SK-N-SH (cell line): ENCODE data around the gene DNAH11. TPM values are rescaled to one million over a fixed set of nuclear protein-coding genes. Genes with fewer than 3 reads are reported as not detected.
"Not testable (repeated sequence)": the region's sequence is repeated elsewhere in the genome, so short reads cannot be mapped to it uniquely, and the experiment has no call there.

Experiments
- CTCF ChIA-PET: fragments of 300-600, 350-600 bp; formaldehyde crosslinking; extraction: SDS; loops from one replicate; lab custom pipeline; 2021; lab: Yijun Ruan, JAX
- POLR2A ChIA-PET: fragments of 350-600 bp; sonication (Branson Sonifier 250); formaldehyde crosslinking; extraction: SDS; loops from one replicate; lab custom pipeline; 2020; ENCODE audit warnings: antibody characterized with exemption, inconsistent platforms; lab: Yijun Ruan, JAX
- DNase-seq: peaks from one replicate; pipeline ENCODE4 v3.0.0; 2012
- H2AFZ ChIP-seq: fragments of 200-600 bp; sonication (generic); 2 replicates; pipeline ENCODE4 v1.8.1; 2016; ENCODE audit warnings: antibody characterized with exemption, mild to moderate bottlenecking, low read depth
- H3F3A ChIP-seq: fragments of 200-600 bp; sonication (generic); replicated peaks from 2 replicates; pipeline ENCODE3; 2016; ENCODE audit warnings: antibody characterized with exemption, mild to moderate bottlenecking; ENCODE audit not compliant: insufficient read depth
- H3K27ac ChIP-seq, 2 experiments: fragments of 200-500 bp in 1 of 2; fragments of 200-600 bp in 1 of 2; sonication (Bioruptor generic) in 1 of 2; sonication (generic), shearing (Covaris generic) in 1 of 2; 2 replicates each; pipeline versions ENCODE4 v1.5.1 to v1.6.1; 2014 to 2016; ENCODE audit warnings: low read depth in 2 of 2, inconsistent platforms in 1 of 2, low read length in 1 of 2, mild to moderate bottlenecking in 1 of 2, mixed read lengths in 1 of 2
- H3K27me3 ChIP-seq: fragments of 200-600 bp; sonication (generic), shearing (Covaris generic); 2 replicates; pipeline ENCODE4 v1.6.1; 2016; ENCODE audit warnings: mixed run types; ENCODE audit not compliant: insufficient read depth
- H3K36me3 ChIP-seq, 2 experiments: fragments of 200-500 bp in 1 of 2; fragments of 200-600 bp in 1 of 2; sonication (Bioruptor generic) in 1 of 2; sonication (generic) in 1 of 2; replicated peaks in 1 of 2; 2 replicates each; pipeline versions ENCODE3 to v1.5.1; 2014 to 2016; ENCODE audit warnings: low read length in 1 of 2, mild to moderate bottlenecking in 1 of 2; ENCODE audit not compliant: insufficient read depth in 2 of 2, control insufficient read depth in 1 of 2
- H3K4me1 ChIP-seq, 2 experiments: fragments of 200-500 bp in 1 of 2; fragments of 200-600 bp in 1 of 2; sonication (Bioruptor generic) in 1 of 2; sonication (generic), shearing (Covaris generic) in 1 of 2; 2 replicates each; pipeline versions ENCODE4 v1.5.1 to v1.6.1; 2014 to 2016; ENCODE audit warnings: low read depth in 1 of 2, low read length in 1 of 2, mixed run types in 1 of 2; ENCODE audit not compliant: insufficient read depth in 2 of 2, control insufficient read depth in 1 of 2
- H3K4me2 ChIP-seq: fragments of 200-600 bp; sonication (generic), shearing (Covaris generic); 2 replicates; pipeline ENCODE4 v1.6.1; 2017; ENCODE audit warnings: mixed run types
- H3K4me3 ChIP-seq, 2 experiments: fragments of 200-500 bp in 1 of 2; fragments of 200-600 bp in 1 of 2; sonication (Bioruptor generic) in 1 of 2; sonication (generic), shearing (Covaris generic) in 1 of 2; 2 replicates each; pipeline versions ENCODE4 v1.5.1 to v1.8.1; 2014 to 2016; ENCODE audit warnings: low read depth in 2 of 2, inconsistent platforms in 1 of 2, low read length in 1 of 2, mild to moderate bottlenecking in 1 of 2, mixed read lengths in 1 of 2, moderate library complexity in 1 of 2
- H3K79me2 ChIP-seq: fragments of 200-600 bp; sonication (generic); 2 replicates; pipeline ENCODE4 v1.8.1; 2017; ENCODE audit warnings: mild to moderate bottlenecking; ENCODE audit not compliant: insufficient read depth
- H3K9ac ChIP-seq: fragments of 200-600 bp; sonication (generic); 2 replicates; pipeline ENCODE4 v1.6.1; 2017; ENCODE audit warnings: mixed run types
- H3K9me2 ChIP-seq: fragments of 200-600 bp; sonication (generic); 2 replicates; pipeline ENCODE4 v1.6.1; 2017; ENCODE audit warnings: mixed run types
- H3K9me3 ChIP-seq: fragments of 200-600 bp; sonication (generic); 2 replicates; pipeline ENCODE4 v1.6.1; 2017; ENCODE audit warnings: mixed run types, mild to moderate bottlenecking, moderate library complexity
- H4K20me1 ChIP-seq: fragments of 200-600 bp; sonication (generic); 2 replicates; pipeline ENCODE4 v1.6.1; 2017; ENCODE audit warnings: mild to moderate bottlenecking, mixed run types; ENCODE audit not compliant: insufficient read depth
- CTCF ChIP-seq: fragments of 200-600 bp; sonication (generic); IDR thresholded peaks from 2 replicates; pipeline ENCODE4 v1.6.1; 2017; ENCODE audit warnings: antibody characterized with exemption, mild to moderate bottlenecking, moderate library complexity
- ELF1 ChIP-seq: IDR thresholded peaks from 2 replicates; pipeline ENCODE4 v1.4.0; 2012
- GATA2 ChIP-seq: sonication (generic); formaldehyde crosslinking; IDR thresholded peaks from 2 replicates; pipeline ENCODE4 v1.5.0; 2020; ENCODE audit warnings: mild to moderate bottlenecking, missing genetic modification reagents
- IRF3 ChIP-seq: fragments of 150-350 bp; IDR thresholded peaks from 2 replicates; pipeline ENCODE4 v1.6.1; 2016; ENCODE audit warnings: mild to moderate bottlenecking, low read depth, low read length
- NFIC ChIP-seq: IDR thresholded peaks from 2 replicates; pipeline ENCODE4 v1.4.0; 2012; ENCODE audit warnings: borderline replicate concordance
- TCF12 ChIP-seq: IDR thresholded peaks from 2 replicates; pipeline ENCODE4 v1.4.0; 2012
- USF1 ChIP-seq: IDR thresholded peaks from 2 replicates; pipeline ENCODE4 v1.4.0; 2012; ENCODE audit warnings: low read depth, borderline replicate concordance
- YY1 ChIP-seq: IDR thresholded peaks from 2 replicates; pipeline ENCODE4 v1.4.0; 2012; ENCODE audit warnings: low read depth, mild to moderate bottlenecking
- WGBS: methylation state at CpG from one replicate; pipeline ENCODE4 v1.1.6; 2017; ENCODE audit warnings: low lambda C conversion rate; 5-methylcytosine and 5-hydroxymethylcytosine counted together
- polyA plus RNA-seq, 3 experiments: library from polyadenylated mRNA; depleted of rRNA; stranded (reverse); fragments of >200 nt; gene quantifications; 2 replicates each; pipeline ENCODE4 v1.2.3, GENCODE V29; 2012
- TF ChIP-seq, protein P1 (sequence below): fragments of 150-350 bp; IDR thresholded peaks from 2 replicates; pipeline ENCODE4 v1.6.1; 2017; ENCODE audit warnings: antibody characterized with exemption, low read length, low read depth, borderline replicate concordance
- TF ChIP-seq, protein P2 (sequence below): IDR thresholded peaks from 2 replicates; pipeline ENCODE4; 2012

The DNAH11 gene
- polyA plus RNA-seq, 1 of the 3 experiments (the other 2 are of a cell fraction), result 0.77 TPM

DNA sequence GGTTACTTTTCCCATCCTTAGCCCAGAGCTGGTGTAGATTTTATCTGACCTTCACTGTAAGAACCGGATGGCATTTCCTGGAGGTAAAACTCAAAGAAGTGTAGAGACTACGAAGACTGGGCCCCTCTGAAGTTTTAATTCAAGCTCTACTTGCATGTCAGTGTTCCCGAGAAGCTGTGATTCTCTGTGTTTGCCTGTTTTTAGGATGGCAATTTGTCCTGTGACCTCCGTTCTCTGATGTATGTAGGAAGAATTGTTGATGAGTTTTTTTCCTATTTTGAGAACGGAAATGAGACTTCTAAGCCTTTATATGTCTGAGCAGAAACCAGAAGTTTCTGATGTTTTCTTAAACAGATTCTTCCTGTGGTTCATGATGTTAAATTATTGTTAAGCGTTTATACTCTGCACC, 308.7 kb downstream of the DNAH11 start (continued):
- TF ChIP-seq CTCF (no peak), ELF1 (no peak), YY1 (no peak), TCF12 (no peak), USF1 (no peak), IRF3 (no peak)
- TF ChIP-seq, protein P1, sequence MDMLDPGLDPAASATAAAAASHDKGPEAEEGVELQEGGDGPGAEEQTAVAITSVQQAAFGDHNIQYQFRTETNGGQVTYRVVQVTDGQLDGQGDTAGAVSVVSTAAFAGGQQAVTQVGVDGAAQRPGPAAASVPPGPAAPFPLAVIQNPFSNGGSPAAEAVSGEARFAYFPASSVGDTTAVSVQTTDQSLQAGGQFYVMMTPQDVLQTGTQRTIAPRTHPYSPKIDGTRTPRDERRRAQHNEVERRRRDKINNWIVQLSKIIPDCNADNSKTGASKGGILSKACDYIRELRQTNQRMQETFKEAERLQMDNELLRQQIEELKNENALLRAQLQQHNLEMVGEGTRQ, result no peak
- TF ChIP-seq, all 33 proteins: peak for 0

DNA sequence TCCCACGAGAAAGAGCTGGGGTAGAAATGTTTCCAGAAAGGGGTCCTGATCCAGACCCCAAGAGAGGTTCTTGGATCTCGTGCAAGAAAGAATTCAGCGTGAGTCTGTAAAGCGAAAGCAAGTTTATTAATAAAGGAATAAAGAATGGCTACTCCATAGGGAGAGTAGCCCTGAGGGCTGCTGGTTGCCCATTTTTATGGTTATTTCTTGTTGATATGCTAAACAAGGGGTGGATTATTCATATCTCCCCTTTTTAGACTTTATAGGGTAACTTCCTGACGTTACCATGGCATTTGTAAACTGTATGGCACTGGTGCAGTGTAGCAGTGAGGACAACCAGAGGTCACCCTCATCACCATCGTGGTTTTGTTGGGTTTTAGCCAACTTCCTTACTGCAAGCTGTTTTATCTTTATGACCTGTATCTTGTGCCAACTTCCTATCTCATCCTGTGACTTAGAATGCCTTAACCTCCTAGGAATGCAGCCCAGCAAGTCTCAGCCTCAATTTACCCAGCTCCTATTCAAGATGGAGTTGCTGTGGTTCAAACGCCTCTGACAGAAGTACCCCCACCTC, 322.9 kb downstream of the DNAH11 start:
- H3K4me2 ChIP-seq, H3K9me2 ChIP-seq, POLR2A ChIA-PET, H3K9ac ChIP-seq, H2AFZ ChIP-seq, DNase-seq, H3K79me2 ChIP-seq, H3K4me1 ChIP-seq, H3K4me3 ChIP-seq, H4K20me1 ChIP-seq, H3K27ac ChIP-seq, H3K27me3 ChIP-seq, H3K9me3 ChIP-seq, H3F3A ChIP-seq, H3K36me3 ChIP-seq: not testable (repeated sequence)
- WGBS, result 20% methylated on average over 7 of the region's 7 CpGs
- CTCF ChIA-PET, result interaction anchor here (1.2 kb wide), 1 partner anchor 136 kb away, joined by 4 read pairs; no protein-coding TSS in a partner anchor

DNA sequence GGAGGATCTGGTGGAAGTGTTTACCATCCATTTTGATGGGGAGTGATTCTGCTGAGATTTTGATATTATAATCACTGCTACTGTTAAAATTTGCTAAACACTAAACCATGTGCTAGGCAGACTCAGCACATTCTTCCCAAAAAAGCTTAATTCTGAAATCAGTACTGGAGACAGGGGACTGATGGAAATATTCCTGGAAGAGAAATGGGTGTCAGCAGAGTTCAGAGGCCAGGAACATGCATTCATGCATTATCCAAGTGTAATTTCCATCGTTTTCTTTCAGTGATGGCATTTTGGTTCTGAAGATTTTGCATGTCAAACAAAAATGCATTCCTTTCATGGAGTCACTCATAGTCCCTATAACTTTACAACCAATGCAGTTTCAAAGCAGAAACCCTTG, 323.9 kb downstream of the DNAH11 start:
- H3K4me2 ChIP-seq, result no peak overlapping the region
- H4K20me1 ChIP-seq, result no peaks in the 10 kb centered on the region
- H3K9me2 ChIP-seq, result no peaks in the 10 kb centered on the region
- no peak overlapping the region for H3K27ac ChIP-seq
- POLR2A ChIA-PET, result no interaction called here
- no peaks in the 10 kb centered on the region for H3F3A ChIP-seq
- no peak for TF ChIP-seq GATA2
- TF ChIP-seq TCF12, result no peak
- TF ChIP-seq NFIC, result no peak
- TF ChIP-seq, protein P2, sequence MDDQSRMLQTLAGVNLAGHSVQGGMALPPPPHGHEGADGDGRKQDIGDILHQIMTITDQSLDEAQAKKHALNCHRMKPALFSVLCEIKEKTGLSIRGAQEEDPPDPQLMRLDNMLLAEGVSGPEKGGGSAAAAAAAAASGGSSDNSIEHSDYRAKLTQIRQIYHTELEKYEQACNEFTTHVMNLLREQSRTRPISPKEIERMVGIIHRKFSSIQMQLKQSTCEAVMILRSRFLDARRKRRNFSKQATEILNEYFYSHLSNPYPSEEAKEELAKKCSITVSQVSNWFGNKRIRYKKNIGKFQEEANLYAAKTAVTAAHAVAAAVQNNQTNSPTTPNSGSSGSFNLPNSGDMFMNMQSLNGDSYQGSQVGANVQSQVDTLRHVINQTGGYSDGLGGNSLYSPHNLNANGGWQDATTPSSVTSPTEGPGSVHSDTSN, result no peak
- H3K9ac ChIP-seq, result no peak overlapping the region
- H3K4me3 ChIP-seq, result no peak overlapping the region
- no peaks in the 10 kb centered on the region; a peak in 1 of 4 replicates for H3K4me1 ChIP-seq
- DNase-seq, result no peak
- H2AFZ ChIP-seq, result no peak overlapping the region
- 10% methylated on average over 1 of the region's 1 CpG for WGBS
- peaks cover 5% of the 10 kb centered on the region; the same call in 1 of the 2 replicates for H3K27me3 ChIP-seq
- H3K9me3 ChIP-seq, result no peaks in the 10 kb centered on the region
- H3K36me3 ChIP-seq, result no peaks in the 10 kb centered on the region
- CTCF ChIA-PET, result interaction anchor here (0.8 kb wide), 1 partner anchor 100 kb away, joined by 3 read pairs; no protein-coding TSS in a partner anchor
- H3K79me2 ChIP-seq, result no peaks in the 10 kb centered on the region
